GM21529 (cell line): Measurements from ENCODE around the gene KLHL6.
"Not testable (repeated sequence)": the region's sequence is repeated elsewhere in the genome, so short reads cannot be mapped to it uniquely, and the experiment has no call there.

Experiments used
- ATAC-seq: cut with Tn5 transposase; IDR thresholded peaks from one replicate; pipeline ENCODE4 v1.9.1; 2021; ENCODE audit not compliant: unreplicated experiment

KLHL6 gene

DNA sequence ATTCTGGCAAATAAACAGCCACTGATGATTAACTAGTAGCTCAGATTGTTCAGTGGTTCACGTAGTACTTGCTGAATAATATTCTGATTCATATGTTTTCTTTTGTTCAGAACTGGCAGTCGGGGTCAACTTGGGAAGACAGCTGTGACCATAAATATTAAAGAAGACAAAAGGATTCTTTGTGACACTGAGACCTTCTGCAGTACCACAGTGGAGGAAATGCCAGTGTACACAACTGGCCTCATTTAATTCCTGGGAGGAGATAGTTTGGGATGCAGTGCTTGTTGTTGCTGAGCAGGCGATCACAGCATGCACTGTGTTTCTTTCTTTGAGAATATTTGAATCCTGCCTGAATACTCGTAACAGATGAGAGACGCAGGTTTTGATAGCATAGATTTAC lies 100.4 kb downstream of the KLHL6 start:
- no peak for ATAC-seq

DNA sequence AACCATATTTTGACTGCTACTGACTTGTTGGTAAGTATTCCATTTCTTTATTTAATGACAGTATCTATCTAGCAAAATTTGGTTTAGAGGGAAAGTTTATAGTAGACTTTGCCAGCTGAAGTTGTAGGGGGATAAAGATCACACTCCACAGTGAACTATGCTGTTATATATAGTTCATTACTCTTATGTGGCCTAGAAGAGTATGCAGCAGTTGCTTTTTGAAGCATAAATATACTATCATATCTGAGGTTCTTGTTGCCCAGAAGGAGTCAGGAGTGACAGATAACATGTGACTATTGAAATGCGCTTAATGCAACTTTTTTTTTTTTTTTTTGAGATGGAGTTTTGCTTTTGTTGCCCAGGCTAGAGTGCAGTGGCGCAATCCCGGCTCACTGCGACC lies 101.4 kb downstream of the KLHL6 start:
- no peak for ATAC-seq

DNA sequence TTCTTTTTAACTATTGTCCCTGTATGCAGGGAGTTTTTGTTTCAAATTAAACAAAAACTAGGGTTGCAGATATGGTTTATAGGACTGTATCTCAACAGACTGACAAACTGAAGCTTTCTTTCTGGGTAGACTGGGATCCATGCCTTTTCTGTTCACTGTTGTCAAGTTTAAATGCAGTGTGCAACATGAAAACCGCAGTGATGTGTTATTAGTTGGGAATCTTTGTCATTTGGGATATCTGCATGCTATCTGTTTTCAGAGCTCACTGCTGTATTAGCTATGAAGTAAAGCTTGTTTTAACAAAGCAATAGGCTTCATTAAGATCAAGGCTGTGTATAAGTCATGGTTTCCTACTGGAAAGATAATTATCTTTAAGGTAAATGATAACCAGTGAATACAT lies 105.7 kb downstream of the KLHL6 start:
- no peak for ATAC-seq

DNA sequence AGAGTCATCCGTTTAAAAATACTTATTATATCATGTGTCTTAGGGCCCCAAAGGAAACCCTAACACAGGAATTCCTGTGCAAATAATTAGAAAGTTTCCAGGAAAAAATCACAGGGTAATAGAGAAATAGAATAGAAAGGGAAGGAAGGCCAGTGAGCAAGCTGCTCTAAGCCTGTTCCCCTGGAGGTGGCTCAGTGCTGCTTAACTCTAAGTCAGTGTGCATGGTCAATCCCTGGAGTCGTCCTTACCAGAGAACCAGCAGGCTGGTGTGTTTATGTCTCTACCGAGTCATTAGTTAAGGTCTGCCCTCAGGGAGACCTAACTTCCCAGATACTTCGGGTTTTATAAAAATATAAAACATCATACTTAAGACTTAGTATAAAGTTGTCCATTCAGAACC lies 106.1 kb downstream of the KLHL6 start:
- ATAC-seq = no peak

DNA sequence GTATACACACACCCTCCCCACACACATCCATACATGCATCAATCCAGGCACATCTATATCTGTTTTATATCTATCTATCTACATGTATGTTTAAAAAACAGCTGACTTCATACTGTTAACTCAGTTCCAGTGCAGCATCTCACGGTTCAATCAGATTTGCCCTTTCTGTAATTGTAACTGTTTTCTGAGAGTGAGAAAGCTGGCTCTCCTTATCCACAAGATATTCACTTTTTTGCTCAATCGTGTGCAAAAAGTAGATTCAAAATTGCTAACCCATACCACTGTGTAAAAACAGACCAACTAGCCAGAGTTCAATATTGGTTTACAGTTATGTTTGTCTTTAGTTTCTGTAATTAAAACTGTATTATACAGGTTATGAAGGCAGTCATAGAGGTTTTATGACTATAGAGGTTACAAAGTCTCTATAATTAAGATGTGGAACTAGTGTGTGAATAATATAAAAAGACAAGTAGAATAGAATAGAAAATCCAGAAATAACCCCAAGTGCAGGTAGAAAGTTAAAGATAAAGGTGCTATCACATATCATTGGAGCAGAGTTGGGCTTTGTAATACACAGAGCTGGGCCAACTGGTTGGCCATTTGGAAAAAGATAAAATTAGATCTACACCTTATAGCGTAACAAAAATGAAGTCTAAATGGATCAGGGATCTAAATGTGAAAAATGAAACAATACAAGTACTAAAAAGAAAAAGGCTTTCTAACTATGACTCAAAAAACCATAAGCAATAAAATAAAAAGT lies 107.0 kb downstream of the KLHL6 start:
- ATAC-seq = no peak

DNA sequence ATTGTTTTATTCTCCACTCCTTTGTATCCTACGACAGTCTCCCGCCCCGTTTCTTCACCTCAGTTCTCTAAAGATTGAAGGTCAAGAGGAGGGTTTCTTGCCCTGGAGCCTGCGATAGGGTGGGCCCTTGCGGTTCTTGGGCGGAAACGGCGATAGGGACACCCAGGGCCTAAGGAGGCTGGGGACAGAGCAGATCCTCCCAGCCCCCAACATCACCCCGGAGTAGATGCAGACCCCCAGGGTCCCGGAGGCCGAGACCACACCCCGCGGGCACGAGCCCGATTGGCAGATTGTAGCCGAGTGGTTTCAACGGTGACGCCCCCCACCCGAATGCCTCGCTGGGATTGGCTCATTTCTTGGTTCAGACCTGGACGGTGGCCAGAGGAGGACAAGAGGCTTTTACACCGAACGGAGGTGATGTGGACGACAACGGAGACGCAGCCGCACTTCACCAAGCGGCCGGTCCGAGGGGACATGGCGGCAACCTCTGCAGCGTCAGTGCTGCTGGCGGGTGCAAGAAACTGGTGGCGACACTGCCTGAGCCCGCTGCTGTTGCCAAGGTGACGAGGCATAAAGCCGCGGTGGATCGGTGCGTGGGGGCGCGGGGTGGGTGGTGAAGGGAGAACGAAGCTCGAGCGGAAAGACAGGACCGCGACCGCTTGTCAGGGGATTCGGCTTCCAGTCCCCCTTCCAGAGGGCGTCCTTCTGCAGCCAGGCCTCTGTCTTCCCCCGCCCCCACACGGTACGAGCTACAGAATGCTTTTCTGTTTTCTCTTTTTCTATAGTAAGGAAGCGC lies 108.1 kb downstream of the KLHL6 start:
- peak; percentile 83 for ATAC-seq

DNA sequence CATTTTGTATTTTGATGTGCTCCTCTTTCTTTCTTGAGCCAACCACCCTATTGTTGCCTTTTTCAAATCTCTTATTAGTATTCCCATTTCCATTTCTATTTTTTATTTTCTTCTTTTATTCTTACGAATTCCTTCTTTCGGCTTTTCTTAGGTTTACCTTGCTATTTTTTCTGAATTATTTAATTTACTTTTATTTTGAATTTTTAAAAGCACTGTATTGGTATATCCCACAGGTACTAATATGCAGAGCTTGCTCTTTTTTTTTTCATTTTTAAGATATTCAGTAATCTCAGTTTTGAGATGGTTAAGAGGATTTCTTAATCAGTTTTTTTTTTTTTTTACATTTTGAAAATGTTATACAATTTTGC lies 108.7 kb downstream of the KLHL6 start:
- ATAC-seq = no peak

DNA sequence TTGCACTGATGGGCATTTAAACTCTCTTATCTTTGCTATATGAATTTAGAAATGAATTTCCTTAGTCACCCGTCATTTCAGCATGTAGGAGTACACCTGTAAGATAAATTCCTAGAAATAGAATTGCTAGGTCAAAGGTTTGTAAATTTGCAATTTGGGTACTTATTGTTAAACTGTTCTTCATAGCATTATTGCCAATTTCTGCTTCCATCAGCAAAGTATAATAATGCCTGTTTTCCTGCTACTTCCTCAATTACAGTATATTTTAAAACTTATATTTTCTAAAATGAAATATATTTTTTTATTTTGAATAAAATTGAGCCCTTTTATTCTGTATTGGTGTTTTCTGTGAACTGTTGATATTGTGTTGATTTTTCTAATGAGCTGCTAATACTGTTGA lies 110.8 kb downstream of the KLHL6 start:
- no peak for ATAC-seq

DNA sequence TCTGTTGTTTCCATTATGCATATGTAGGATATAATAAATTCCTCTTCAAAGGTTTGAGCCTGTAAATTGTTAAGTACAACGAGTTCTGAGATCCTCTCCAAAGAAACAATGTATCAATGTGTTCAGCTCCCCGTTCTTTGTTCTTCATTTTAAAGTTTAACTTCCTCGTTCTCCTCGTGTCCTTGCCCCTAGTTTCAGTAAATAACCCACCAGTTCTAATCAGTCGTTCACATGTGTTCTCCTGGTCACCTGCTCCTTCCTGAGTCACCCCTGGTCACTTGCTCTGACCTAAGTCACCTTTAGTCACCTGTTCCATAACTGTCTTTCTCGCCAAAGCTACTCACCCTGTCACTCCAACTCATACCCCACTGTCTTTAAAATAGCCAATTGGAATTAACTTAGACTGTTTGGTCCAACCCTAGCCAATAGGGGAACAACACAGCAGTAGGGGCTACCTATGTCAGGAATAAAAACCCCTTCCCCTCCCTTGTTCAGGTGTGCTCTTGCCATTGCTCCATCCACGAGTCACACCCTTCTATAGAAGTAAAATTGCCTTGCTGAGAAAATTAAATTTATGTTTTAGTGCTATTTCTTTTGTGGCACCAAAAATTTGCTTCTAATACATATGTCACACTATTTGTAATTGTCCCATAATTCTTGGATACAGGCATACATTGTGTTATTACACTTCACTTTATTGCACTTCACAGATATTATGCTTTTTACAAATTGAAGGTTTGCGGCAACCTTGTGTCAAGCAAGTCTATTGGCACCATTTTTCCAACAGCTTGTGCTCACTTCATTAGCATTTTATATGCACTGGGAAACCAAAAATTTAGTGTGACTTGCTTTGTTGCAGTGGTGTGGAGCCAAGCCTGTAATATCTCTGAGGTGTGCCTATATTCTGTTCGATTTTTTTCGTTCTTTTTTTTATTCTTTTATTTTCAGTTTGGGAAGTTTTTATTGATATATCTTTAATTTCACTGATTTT lies 111.8 kb downstream of the KLHL6 start:
- no peak for ATAC-seq

DNA sequence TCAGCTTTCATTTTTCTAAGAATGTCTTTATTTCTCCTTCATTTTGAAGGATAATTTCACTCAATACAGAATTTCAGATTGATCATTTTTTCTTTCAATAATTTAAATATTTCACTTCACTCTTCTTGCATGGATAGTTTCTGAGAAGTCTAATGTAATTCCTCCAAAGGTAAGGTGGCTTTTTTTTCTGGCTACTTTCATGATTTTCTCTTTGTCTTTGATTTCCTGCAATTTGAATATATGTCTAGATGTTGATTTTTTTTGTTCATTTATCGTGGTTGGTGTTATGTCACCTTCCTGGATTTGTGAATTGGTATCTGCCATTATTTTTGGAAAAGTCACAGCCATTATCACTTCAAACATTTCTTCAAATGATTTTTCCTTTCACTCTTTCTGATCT lies 112.5 kb downstream of the KLHL6 start:
- ATAC-seq = no peak

DNA sequence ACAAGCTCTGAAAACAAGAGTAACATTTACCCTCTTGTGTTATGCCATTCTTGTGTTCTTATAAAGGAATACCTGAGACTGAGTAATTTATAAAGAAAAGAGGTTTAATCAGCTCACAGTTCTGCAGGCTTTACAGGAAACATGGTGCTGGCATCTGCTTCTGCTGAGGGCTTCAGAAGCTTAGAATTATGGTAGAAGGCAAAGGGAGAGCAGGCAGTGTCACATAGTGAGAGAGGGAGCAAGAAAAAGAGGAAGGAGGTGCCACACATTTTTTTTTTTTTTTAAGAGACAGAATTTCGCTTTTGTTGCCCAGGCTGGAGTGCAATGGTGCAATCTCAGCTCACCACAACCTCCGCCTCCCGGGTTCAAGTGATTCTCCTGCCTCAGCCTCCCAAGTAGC lies 115.0 kb downstream of the KLHL6 start:
- not testable (repeated sequence) for ATAC-seq

DNA sequence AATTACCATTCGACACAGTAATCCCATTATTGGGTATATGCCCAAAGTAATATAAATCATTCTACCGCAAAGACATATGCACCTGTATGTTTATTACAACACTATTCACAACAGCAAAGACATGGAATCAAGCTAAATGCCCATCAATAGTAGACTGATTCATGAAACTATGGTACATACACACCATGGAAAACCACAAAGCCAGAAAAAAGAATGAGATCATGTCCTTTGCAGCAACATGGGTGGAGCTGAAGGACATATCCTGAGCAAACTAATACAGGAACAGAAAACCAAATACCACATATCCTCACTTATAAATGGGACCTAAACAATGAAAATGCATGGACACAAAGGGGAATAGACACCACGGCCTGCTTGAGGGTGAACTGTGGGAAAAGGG lies 116.0 kb downstream of the KLHL6 start:
- ATAC-seq = no peak

DNA sequence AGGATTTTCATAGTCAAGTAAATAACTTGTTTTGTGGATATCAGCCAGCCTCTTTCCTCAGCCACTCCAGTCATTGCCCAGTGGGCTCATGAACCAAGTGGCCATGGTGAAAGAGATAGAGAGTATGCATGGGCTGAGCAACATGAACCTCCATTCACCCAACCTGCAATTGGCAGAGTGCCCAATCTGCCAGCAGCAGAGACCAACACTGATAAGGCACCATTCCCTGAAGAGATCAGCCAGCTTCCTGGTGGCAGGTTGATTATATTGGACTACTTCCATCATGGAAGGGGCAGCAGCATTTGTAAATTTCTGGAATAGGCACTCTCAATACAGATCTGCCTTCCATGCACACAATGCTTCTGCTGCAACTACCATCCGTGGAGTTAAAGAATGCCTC lies 116.8 kb downstream of the KLHL6 start:
- ATAC-seq = no peak

DNA sequence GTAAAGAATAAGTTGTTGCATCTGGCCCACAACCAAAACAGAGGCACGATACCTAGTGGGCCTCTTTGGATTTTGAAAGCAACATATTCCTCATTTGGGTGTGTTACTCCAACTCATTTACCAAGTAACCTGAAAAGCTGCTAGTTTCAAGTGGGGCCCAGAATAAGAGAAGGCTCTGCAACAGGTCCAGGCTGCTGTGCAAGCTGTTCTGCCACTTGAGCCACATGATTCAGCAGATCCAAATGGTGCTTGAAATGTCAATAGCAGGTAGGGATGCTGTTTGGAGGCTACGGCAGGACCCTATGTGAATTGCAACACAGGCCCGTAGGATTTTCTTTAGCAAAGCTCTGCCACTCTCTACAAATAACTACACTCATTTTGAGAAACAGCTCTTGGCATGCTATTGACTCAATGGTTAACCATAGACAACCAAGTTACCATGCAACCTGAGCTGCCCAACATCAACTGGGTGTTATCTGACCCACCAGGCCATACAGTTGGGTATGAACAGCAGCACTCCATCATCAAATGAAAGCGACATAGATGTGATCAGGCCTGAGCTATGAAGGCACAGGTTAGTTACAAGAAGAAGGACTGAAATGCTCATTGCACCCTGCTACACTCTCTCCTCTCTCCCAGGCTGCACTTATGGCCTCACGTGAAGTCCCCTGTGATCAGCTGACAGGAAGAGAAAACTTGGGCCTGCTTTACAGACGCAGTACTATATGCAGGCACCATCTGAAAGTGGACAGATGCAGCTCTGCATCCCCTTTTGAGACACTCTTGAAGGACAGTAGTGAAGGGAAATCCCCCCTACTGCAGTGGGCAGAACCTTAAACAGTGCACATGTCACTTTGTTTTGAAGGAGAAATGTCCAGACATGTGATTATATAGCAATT lies 117.6 kb downstream of the KLHL6 start:
- no peak for ATAC-seq
